Measurements from ENCODE around the gene DMAP1.

DMAP1 gene

GRCh38 chr1:44229435-44230167 lies 16.3 kb downstream of the DMAP1 start:
- no peak for DNase-seq

GRCh38 chr1:44230796-44231195 lies 17.5 kb downstream of the DMAP1 start:
- no peak for DNase-seq

GRCh38 chr1:44233593-44233992 lies 20.3 kb downstream of the DMAP1 start:
- no peak for DNase-seq

- DNase-seq, result no peak
Measured at GRCh38 chr1:44235808-44236207, 22.5 kb downstream of the DMAP1 start.

GRCh38 chr1:44236490-44237272 lies 23.4 kb downstream of the DMAP1 start:
- DNase-seq, result no peak

- DNase-seq, result peak; percentile 51
Measured at GRCh38 chr1:44237721-44238457, 24.6 kb downstream of the DMAP1 start.

- no peak for DNase-seq
Measured at GRCh38 chr1:44238660-44239059, 25.4 kb downstream of the DMAP1 start.

GRCh38 chr1:44239331-44239960 lies 26.2 kb downstream of the DMAP1 start:
- no peak for DNase-seq

GRCh38 chr1:44239961-44240371 lies 26.7 kb downstream of the DMAP1 start:
- DNase-seq, result no peak

GRCh38 chr1:44240802-44241671 lies 27.8 kb downstream of the DMAP1 start:
- DNase-seq, result no peak

- no peak for DNase-seq
Measured at GRCh38 chr1:44242746-44243145, 29.5 kb downstream of the DMAP1 start.

- DNase-seq, result no peak
Measured at GRCh38 chr1:44243782-44244495, 30.7 kb downstream of the DMAP1 start.

GRCh38 chr1:44244986-44245385 lies 31.7 kb downstream of the DMAP1 start:
- DNase-seq, result no peak

- DNase-seq, result no peak
Measured at GRCh38 chr1:44246806-44247205, 33.5 kb downstream of the DMAP1 start.

- DNase-seq, result no peak
Measured at GRCh38 chr1:44249543-44249942, 36.3 kb downstream of the DMAP1 start.

GRCh38 chr1:44250068-44250781 lies 37.0 kb downstream of the DMAP1 start:
- DNase-seq, result no peak

GRCh38 chr1:44251486-44251885 lies 38.2 kb downstream of the DMAP1 start:
- DNase-seq, result no peak

GRCh38 chr1:44251989-44252671 lies 38.9 kb downstream of the DMAP1 start:
- DNase-seq, result no peak

- no peak for DNase-seq
Measured at GRCh38 chr1:44254392-44254910, 41.2 kb downstream of the DMAP1 start.
